Natural killer cell (primary cell): ENCODE measurements around the gene UBE2D4. TPM values are rescaled to one million over a fixed set of nuclear protein-coding genes. Genes with fewer than 3 reads are reported as not detected.

Source experiments
- ATAC-seq, 3 donors: fragments of 150-1000 bp in 2 of 3; fragments of 200-7000 bp in 1 of 3; cut with Tn5 transposase; 1 replicate in 1 of 3; 2 replicates in 2 of 3; pipeline ENCODE4 v1.10.0; 2021; ENCODE audit warnings: mild to moderate bottlenecking in 2 of 3, moderate library complexity in 2 of 3
- DNase-seq, 2 donors: peaks; one replicate each; pipeline versions ENCODE4 v3.0.0 to v3.0.0-alpha.2; 2013 to 2021; ENCODE audit warnings: mixed read lengths in 1 of 2
- H3K27ac ChIP-seq: one replicate; pipeline ENCODE4 v1.5.1; 2013; ENCODE audit warnings: mild to moderate bottlenecking, low read length
- H3K27me3 ChIP-seq: one replicate; pipeline ENCODE4 v1.6.1; 2013; ENCODE audit warnings: low read length; ENCODE audit not compliant: control insufficient read depth, insufficient read depth
- H3K36me3 ChIP-seq: one replicate; pipeline ENCODE4 v1.6.1; 2013; ENCODE audit warnings: low read length; ENCODE audit not compliant: control insufficient read depth, insufficient read depth
- H3K4me1 ChIP-seq: one replicate; pipeline ENCODE4 v1.6.1; 2013; ENCODE audit warnings: low read length; ENCODE audit not compliant: control insufficient read depth, insufficient read depth
- H3K4me3 ChIP-seq: one replicate; pipeline ENCODE4 v1.5.1; 2013; ENCODE audit warnings: low read length
- H3K9me3 ChIP-seq: one replicate; pipeline ENCODE4 v1.6.1; 2013; ENCODE audit warnings: low read length; ENCODE audit not compliant: control insufficient read depth, insufficient read depth
- H3K27ac Mint-ChIP-seq, 2 donors: one replicate each; pipeline ENCODE4 v1.8.0; 2022; ENCODE audit warnings: mild to moderate bottlenecking in 2 of 2, mixed read lengths in 2 of 2, moderate library complexity in 1 of 2
- H3K27me3 Mint-ChIP-seq, 2 donors: one replicate each; pipeline ENCODE4 v1.8.0; 2022; ENCODE audit warnings: low read depth in 2 of 2, mixed read lengths in 2 of 2
- H3K36me3 Mint-ChIP-seq: one replicate; pipeline ENCODE4 v1.8.0; 2022; ENCODE audit warnings: mixed read lengths
- H3K4me1 Mint-ChIP-seq, 2 donors: one replicate each; pipeline ENCODE4 v1.8.0; 2022; ENCODE audit warnings: mixed read lengths in 2 of 2
- H3K4me3 Mint-ChIP-seq: one replicate; pipeline ENCODE4 v1.8.0; 2022; ENCODE audit warnings: mild to moderate bottlenecking, moderate library complexity, mixed read lengths
- H3K9me3 Mint-ChIP-seq, 2 donors: one replicate each; pipeline ENCODE4 v1.8.0; 2022; ENCODE audit warnings: mixed read lengths in 2 of 2
- WGBS: methylation state at CpG from one replicate; pipeline ENCODE4 v1.1.7; 2013; ENCODE audit warnings: missing lambda C conversion rate; ENCODE audit not compliant: insufficient coverage; 5-methylcytosine and 5-hydroxymethylcytosine counted together
- intact Hi-C: fragments of 100-400 bp; cut with micrococcal nuclease; formaldehyde crosslinking; loops from one replicate; pipeline ENCODE4 v1.14.2; 2022
- total RNA-seq, 4 donors: library from RNA; stranded (reverse); fragments of 120-200 nt in 1 of 4; gene quantifications; one replicate each; pipeline versions ENCODE4 v1.2.3 to v1.2.4, GENCODE V29; 2013 to 2022
- TF ChIP-seq, protein P1 (sequence below): fragments of 200-600 bp; IDR thresholded peaks from one replicate; pipeline ENCODE4 v1.8.0; 2022; ENCODE audit warnings: antibody characterized with exemption

Gene UBE2D4
- total RNA-seq, 3 donors from 2014 or later (not counting 1 experiment from before 2014, with no cell fraction given) = 5.3 to 10.6 (median 9.6) TPM

DNA sequence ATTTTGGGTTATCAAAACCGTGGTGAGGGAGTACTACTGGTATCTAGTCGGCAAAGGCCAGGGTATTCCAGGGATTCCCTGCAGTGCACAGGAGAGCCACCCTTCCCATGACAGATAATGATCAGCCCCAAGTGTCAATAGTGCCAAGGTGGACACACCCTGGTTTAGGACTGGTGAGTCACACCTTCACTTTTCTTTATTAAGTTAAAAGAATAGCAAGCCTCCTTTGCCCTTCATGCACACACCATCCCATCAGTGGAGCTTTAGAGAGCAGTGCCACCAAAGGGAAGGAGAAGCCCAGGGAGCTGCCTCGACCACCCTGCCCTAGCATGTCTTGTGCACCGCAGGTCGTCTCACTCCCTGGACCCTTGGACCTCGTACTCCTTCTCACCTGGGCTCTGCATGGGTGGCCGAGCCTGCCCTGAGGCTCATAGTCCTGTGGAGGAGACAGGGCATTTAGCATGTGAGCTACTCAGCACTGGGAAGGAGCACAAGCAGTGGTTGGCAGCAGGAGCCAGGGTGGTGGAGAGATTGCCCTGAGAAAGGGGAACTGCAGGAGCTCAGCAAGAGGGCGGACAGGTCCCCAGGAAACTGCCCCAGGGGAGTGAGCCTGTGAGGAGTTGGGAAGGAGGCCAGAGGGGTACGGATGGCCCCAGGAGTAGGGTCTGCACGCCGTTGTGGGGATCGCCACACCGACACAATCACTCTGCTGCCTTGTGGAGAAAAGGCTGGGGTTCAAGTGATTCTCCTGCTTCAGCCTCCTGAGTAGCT is 17.4 kb downstream of the UBE2D4 start:
- H3K4me3 ChIP-seq = no peak overlapping the region
- Mint-ChIP-seq H3K9me3 (no peaks in the 10 kb centered on the region), H3K4me1 (no peaks in the 10 kb centered on the region), H3K4me3 (no peak overlapping the region), H3K36me3 (no peaks in the 10 kb centered on the region), H3K27me3 (no peaks in the 10 kb centered on the region), H3K27ac (no peak overlapping the region)
- DNase-seq (no peak), ATAC-seq (no peak)
- TF ChIP-seq, protein P1, sequence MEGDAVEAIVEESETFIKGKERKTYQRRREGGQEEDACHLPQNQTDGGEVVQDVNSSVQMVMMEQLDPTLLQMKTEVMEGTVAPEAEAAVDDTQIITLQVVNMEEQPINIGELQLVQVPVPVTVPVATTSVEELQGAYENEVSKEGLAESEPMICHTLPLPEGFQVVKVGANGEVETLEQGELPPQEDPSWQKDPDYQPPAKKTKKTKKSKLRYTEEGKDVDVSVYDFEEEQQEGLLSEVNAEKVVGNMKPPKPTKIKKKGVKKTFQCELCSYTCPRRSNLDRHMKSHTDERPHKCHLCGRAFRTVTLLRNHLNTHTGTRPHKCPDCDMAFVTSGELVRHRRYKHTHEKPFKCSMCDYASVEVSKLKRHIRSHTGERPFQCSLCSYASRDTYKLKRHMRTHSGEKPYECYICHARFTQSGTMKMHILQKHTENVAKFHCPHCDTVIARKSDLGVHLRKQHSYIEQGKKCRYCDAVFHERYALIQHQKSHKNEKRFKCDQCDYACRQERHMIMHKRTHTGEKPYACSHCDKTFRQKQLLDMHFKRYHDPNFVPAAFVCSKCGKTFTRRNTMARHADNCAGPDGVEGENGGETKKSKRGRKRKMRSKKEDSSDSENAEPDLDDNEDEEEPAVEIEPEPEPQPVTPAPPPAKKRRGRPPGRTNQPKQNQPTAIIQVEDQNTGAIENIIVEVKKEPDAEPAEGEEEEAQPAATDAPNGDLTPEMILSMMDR = no peak
- intact Hi-C loops = no loop called here
- H3K36me3 ChIP-seq = no peaks in the 10 kb centered on the region
- H3K27me3 ChIP-seq = no peaks in the 10 kb centered on the region
- H3K9me3 ChIP-seq = no peaks in the 10 kb centered on the region
- no peak overlapping the region for H3K27ac ChIP-seq
- WGBS = 91% methylated on average over 13 of the region's 13 CpGs
- no peaks in the 10 kb centered on the region for H3K4me1 ChIP-seq

DNA sequence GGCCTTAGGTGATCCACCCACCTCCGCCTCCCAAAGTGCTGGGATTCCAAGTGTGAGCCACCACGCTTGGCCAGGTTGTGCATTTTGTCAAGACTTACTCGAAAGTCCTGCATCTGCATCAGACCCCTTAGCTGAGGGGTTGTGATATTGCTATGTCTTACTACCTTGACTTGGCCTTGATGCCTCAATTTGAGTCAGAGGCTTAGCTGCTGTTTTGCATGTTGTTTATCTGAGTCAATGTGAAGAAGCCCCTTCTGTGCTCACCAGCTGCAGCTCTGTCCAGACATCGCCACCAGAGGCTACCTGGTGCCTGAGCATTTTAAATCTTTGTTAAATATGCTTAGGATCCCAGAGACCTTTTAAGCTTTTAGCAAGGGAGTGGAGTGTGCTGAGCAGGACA is 18.1 kb downstream of the UBE2D4 start:
- Histone ChIP-seq H3K36me3 (no peaks in the 10 kb centered on the region), H3K27ac (no peak overlapping the region), H3K4me3 (no peak overlapping the region), H3K9me3 (no peaks in the 10 kb centered on the region), H3K4me1 (no peaks in the 10 kb centered on the region), H3K27me3 (no peaks in the 10 kb centered on the region)
- no peaks in the 10 kb centered on the region for H3K27me3 Mint-ChIP-seq
- no peak overlapping the region for H3K27ac Mint-ChIP-seq
- H3K36me3 Mint-ChIP-seq = no peaks in the 10 kb centered on the region
- H3K4me3 Mint-ChIP-seq = no peak overlapping the region
- 88% methylated on average over 4 of the region's 4 CpGs for WGBS
- no peak for DNase-seq
- no peak for ATAC-seq
- intact Hi-C loops = no loop called here
- no peaks in the 10 kb centered on the region for H3K4me1 Mint-ChIP-seq
- TF ChIP-seq, protein P1 = no peak
- H3K9me3 Mint-ChIP-seq = no peaks in the 10 kb centered on the region

DNA sequence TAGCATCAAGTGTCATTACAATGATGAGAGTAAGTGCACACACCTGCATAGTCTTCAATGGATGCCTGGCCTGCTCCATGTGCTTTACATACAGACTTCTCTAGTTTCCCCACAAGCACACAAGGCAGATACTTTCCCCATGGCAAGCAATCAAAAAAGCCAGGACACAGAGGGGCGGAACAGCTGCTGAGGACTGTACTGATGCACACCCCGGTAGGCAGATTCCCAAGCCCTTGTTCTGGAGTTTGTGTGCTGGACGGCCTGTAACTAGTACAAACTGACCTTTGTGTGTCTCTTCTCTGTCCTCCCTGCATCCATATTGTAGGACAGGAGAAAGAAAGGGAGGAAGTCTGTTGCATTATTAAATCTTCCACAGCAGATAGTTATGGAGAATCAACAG is 25.8 kb downstream of the UBE2D4 start:
- Histone ChIP-seq H3K36me3 (peaks cover 16% of the 10 kb centered on the region), H3K27me3 (no peaks in the 10 kb centered on the region), H3K9me3 (no peaks in the 10 kb centered on the region), H3K27ac (no peak overlapping the region), H3K4me3 (no peak overlapping the region), H3K4me1 (no peaks in the 10 kb centered on the region)
- ATAC-seq (no peak), DNase-seq (no peak)
- Mint-ChIP-seq H3K4me1 (no peaks in the 10 kb centered on the region), H3K27ac (no peak overlapping the region), H3K27me3 (no peaks in the 10 kb centered on the region), H3K9me3 (no peaks in the 10 kb centered on the region), H3K4me3 (no peak overlapping the region), H3K36me3 (no peaks in the 10 kb centered on the region)
- 99% methylated on average over 3 of the region's 3 CpGs for WGBS
- TF ChIP-seq, protein P1 = no peak
- intact Hi-C loops = no loop called here

DNA sequence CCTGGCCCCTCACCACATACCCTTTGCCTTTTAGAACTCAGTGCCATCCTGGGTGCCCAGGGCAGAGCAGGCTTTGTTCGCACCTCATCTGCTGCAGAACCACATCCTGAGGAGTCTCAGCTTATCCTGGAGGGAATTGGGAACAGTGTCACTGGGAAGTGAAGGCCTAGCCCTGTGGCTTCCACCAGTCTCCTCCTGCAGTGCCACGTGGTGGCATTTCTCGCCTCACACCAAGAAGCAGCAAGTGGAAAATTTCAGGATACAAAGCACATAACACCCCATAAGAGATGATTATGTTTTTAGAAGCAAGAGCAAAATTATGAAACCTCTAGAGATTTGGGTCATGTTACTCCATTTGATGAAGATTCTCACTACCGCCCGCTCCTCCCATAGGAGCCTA is 26.8 kb downstream of the UBE2D4 start:
- Mint-ChIP-seq H3K27me3 (no peaks in the 10 kb centered on the region), H3K4me1 (no peaks in the 10 kb centered on the region), H3K4me3 (no peak overlapping the region), H3K36me3 (no peaks in the 10 kb centered on the region), H3K27ac (no peak overlapping the region), H3K9me3 (no peaks in the 10 kb centered on the region)
- Histone ChIP-seq H3K36me3 (peaks cover 16% of the 10 kb centered on the region), H3K27ac (no peak overlapping the region), H3K27me3 (no peaks in the 10 kb centered on the region), H3K4me3 (no peak overlapping the region), H3K4me1 (no peaks in the 10 kb centered on the region), H3K9me3 (no peaks in the 10 kb centered on the region)
- TF ChIP-seq, protein P1 = no peak
- WGBS = 98% methylated on average over 3 of the region's 5 CpGs
- DNase-seq (no peak), ATAC-seq (no peak)
- intact Hi-C loops = no loop called here
